Activated naive CD4-positive, alpha-beta T cell treated with anti-CD3 and anti-CD28 coated beads for 36 hours (primary cell): ENCODE results near the gene PDP2. TPM values are rescaled to one million over a fixed set of nuclear protein-coding genes. Genes with fewer than 3 reads are reported as not detected.

Experiments used
- CTCF ChIA-PET: fragments of 350-600 bp; sonication (Branson Sonifier 250); formaldehyde crosslinking; loops from one replicate; lab custom pipeline; 2021; ENCODE audit warnings: antibody characterized with exemption; lab: Charles Lee
- DNase-seq: peaks from one replicate; pipeline ENCODE4 v3.0.0-alpha.2; 2020
- H3K27ac Mint-ChIP-seq: one replicate; pipeline ENCODE4 v1.8.0; 2021; ENCODE audit warnings: mild to moderate bottlenecking, mixed read lengths
- H3K27me3 Mint-ChIP-seq: one replicate; pipeline ENCODE4 v1.8.0; 2021; ENCODE audit warnings: low read depth, mixed read lengths
- H3K36me3 Mint-ChIP-seq: one replicate; pipeline ENCODE4 v1.8.0; 2021; ENCODE audit warnings: low read depth, mixed read lengths
- H3K4me1 Mint-ChIP-seq: one replicate; pipeline ENCODE4 v1.8.0; 2021; ENCODE audit warnings: low read depth, mixed read lengths
- H3K4me3 Mint-ChIP-seq: one replicate; pipeline ENCODE4 v1.8.0; 2021; ENCODE audit warnings: mild to moderate bottlenecking, moderate library complexity, mixed read lengths
- H3K9me3 Mint-ChIP-seq: one replicate; pipeline ENCODE4 v1.8.0; 2021; ENCODE audit warnings: mixed read lengths
- intact Hi-C: fragments of 100-400 bp; cut with micrococcal nuclease; formaldehyde crosslinking; loops from one replicate; pipeline ENCODE4 v1.15.1; 2023
- total RNA-seq, 2 experiments: library from RNA; stranded (reverse); gene quantifications; one replicate each; pipeline ENCODE4 v1.2.3, GENCODE V29; 2021

Gene PDP2
- total RNA-seq, 2 experiments from 2014 or later: 18.8 to 20.6 TPM

DNA sequence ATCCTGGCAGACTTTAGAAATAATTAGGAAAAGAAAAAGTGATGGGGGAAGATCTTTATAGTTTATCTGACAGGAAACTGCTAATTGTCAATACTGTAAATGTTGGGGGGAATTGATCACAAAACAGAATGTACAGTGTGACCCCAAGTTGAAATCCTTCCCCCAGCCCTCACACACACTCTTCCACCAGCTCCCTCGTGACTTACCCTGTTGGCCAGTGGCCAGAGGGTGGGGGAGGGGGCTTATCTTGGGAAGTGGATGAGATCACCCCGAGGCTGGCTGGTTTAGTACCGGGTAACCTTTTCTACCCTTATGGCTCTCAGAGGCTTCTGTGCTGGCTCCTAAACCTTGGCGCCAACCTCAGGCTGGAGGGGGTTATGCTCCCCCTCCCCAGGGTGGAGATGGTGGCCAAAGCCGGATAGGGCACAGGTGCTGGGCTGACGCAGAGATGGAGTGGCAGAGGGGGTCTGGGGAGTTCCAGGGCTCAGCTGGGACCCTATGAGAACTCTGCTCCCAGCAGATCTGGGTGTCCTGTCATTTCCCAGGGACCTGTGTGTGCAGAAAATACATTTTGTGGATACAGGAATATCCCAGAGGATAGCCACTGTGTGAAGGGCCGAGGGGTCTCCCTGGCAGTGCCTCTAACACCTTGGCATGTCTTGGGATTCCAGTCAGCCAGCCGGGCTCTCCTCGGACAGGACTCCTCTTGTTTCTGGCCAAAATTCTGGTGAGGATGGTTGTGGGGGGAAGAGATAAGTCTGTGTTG lies 19.8 kb downstream of the PDP2 start:
- Mint-ChIP-seq H3K9me3 (no peaks in the 10 kb centered on the region), H3K27me3 (no peaks in the 10 kb centered on the region), H3K27ac (no peak overlapping the region), H3K4me3 (no peak overlapping the region), H3K4me1 (no peaks in the 10 kb centered on the region), H3K36me3 (no peaks in the 10 kb centered on the region)
- CTCF ChIA-PET: no interaction called here
- intact Hi-C loops: no loop called here
- no peak for DNase-seq

DNA sequence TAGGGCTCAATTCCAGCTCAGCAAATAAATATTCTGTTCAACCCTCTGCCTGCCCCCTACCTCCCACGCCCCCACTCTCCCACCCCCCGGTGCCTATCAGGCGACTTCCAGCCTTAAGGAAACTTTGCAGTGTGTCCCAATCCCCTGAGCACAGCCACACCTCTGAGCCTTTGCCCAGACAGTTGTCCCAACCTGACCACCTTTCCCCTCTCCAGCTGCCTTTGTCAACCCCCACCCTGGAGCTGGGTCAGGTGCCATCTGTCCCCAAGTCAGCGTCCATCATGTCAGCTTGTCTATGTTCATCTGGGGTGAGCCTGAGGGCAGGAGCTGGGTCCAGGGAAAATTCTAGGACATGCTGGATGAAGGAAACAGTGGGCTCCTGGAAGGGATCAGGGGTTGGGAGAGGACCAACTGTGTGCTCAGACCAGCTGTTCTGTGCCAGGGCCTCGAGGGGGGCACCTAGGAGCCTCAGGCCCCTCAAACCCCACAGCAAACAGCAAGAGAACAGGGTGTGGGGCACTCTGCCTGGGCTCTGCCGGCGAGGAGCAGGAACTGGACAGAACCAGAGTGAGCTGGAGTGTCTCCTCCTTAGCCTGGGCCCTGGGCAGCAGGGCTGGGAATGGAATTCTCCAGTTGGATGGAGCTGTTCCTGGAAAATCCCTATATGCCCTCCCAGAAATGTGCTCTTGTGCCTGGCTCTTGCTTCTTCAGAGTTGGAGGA lies 20.6 kb downstream of the PDP2 start:
- no peak overlapping the region for H3K27ac Mint-ChIP-seq
- peaks cover 3% of the 10 kb centered on the region for H3K4me1 Mint-ChIP-seq
- CTCF ChIA-PET: no interaction called here
- no peaks in the 10 kb centered on the region for H3K36me3 Mint-ChIP-seq
- no peak for DNase-seq
- H3K27me3 Mint-ChIP-seq: no peaks in the 10 kb centered on the region
- intact Hi-C loops: no loop called here
- H3K4me3 Mint-ChIP-seq: no peak overlapping the region
- no peaks in the 10 kb centered on the region for H3K9me3 Mint-ChIP-seq

DNA sequence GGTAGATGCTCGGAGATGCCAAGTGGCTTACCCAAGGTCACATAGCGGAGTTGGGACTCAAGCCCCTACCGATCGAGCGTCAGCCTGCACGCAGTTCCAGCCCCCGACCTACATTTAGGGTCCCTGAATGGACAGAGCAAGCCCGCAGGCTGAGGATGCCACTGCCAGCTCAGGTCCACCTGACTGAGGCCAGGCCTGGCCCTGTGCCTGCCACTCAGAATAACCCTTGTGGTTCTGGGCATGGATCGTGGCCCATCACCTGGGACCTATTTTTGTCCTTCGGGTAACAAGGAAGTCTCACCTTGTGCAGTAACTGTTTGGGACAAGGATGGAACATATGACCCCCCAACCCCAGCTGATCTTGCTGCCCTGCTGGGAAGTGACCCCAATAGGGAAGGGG lies 21.3 kb downstream of the PDP2 start:
- CTCF ChIA-PET: interaction anchor here (1.0 to 1.2 kb wide), 2 partner anchors 9 to 27 kb away, joined by 3 to 5 read pairs; no protein-coding TSS in a partner anchor
- no peak overlapping the region for H3K27ac Mint-ChIP-seq
- H3K9me3 Mint-ChIP-seq: no peaks in the 10 kb centered on the region
- no peaks in the 10 kb centered on the region for H3K27me3 Mint-ChIP-seq
- no peak for DNase-seq
- no peaks in the 10 kb centered on the region for H3K36me3 Mint-ChIP-seq
- intact Hi-C loops: no loop called here
- no peak overlapping the region for H3K4me3 Mint-ChIP-seq
- H3K4me1 Mint-ChIP-seq: peaks cover 8% of the 10 kb centered on the region

DNA sequence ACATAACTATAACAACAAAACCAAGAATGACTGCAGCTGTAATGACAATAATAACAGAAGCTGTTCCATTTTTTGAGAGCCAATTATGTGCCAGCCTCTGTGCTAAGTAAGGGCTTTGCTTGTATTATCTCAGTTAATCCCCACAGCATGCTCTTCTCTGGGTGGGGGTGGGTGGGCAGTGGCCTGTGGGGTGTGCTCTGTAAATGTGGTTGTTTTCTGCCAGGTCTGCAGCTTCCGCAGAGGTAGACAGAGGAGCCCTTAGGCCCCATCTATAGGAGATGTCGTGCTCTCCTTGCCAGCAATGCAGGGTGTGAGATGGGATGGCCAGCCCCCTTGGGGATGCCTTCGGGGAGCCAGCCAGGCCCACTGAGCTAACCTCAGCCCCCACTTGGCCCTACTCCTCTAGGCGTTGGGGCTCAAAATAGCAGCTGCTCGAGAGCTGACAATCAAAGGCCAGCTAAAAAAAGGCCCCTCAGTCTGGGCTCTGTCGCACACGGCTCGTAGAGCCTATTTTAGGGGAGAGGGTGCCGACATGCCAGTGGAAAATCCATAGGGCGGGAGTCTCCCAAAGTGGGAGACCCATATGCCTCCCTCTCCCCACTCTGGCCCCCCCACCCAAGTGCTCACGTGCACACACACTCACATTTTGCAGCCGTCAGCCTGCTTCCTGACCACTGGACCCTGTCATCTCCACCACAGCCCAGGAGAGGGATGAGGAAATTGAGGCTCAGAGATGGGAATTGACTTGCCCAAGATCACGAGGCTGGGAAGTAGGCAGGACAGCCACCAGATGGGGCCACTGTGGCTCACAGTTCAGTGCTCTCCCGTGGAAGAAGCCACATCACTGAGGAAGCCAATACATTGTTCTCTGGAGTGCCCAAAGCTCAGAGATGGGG lies 22.6 kb downstream of the PDP2 start:
- Mint-ChIP-seq H3K4me3 (no peak overlapping the region), H3K4me1 (peaks cover 8% of the 10 kb centered on the region), H3K27ac (no peak overlapping the region), H3K27me3 (no peaks in the 10 kb centered on the region), H3K9me3 (no peaks in the 10 kb centered on the region), H3K36me3 (no peaks in the 10 kb centered on the region)
- intact Hi-C loops: no loop called here
- CTCF ChIA-PET: interaction anchor here (0.6 to 1.2 kb wide), 4 partner anchors 10 to 82 kb away, joined by 3 to 5 read pairs (median 3); no protein-coding TSS in a partner anchor
- DNase-seq: no peak

DNA sequence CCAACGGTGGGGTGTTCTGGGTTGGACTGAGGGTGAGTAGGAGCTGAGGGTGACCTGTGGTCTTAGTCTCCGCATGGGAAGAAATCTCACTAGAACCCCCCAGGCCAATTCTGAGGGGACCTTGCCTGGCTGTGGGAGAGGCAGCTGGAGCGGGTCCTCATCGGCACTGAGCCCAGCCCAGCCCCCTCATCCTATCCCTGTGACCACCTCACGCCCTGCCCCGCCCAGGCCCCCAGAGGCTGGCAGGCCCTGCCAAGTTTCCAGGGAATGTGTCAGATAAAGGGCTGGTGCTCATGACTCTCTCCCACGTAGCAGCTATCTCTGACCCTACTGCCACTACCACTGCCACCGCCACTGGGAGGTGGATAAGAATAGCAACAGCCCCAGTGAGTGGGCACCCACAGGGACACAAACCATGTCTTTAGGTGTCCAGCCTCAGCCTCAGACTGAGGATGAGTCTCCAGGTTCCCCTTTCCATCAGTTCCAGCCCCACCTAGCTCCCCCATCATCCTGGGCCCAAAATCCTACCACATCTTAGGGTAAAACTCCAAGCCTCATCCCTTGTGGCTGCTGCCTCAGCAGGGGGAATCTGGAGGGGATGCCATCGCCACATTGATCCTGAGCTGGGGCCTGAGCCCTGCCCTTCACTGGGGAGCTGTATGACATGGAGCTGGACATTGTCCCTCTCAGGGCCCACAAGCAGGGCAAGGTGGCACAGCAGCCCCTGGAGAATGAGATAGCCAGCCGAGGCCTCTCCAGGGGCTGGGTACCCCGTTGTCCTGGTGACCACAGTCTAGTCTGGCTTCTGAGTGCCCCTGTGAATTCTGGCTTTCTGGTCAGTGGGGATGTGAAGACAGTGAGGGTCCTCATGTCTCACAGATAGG lies 23.5 kb downstream of the PDP2 start:
- Mint-ChIP-seq H3K4me1 (peaks cover 8% of the 10 kb centered on the region), H3K27me3 (no peaks in the 10 kb centered on the region), H3K4me3 (no peak overlapping the region), H3K9me3 (no peaks in the 10 kb centered on the region), H3K27ac (no peak overlapping the region), H3K36me3 (no peaks in the 10 kb centered on the region)
- intact Hi-C loops: no loop called here
- CTCF ChIA-PET: interaction anchor here (0.6 to 2.9 kb wide), 4 partner anchors 9 to 83 kb away, joined by 3 to 10 read pairs (median 3); no protein-coding TSS in a partner anchor
- no peak for DNase-seq

DNA sequence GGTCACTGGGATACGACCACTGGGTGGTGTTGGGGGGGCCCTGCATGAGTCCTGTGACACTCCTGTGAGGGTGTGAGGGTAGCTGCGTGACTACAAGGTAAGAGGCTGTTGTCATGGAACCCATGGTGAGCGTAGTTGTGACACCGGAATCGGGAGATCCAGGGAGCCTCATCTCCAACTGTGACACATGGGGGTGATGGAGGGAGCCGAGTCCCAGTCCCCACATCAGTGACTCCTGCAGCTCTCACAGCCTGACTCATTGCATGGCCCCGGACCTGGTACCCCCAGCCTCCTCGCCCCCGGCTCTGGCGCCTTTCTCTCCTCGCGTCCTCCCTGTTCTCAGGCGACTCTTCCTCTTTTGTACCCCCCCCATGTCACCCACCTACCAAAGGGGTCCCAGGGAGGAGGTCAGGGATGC lies 24.1 kb downstream of the PDP2 start:
- CTCF ChIA-PET: interaction anchor here (1.1 to 2.9 kb wide), 2 partner anchors 9 to 12 kb away, joined by 3 to 10 read pairs; no protein-coding TSS in a partner anchor
- no peak overlapping the region for H3K27ac Mint-ChIP-seq
- no peaks in the 10 kb centered on the region for H3K36me3 Mint-ChIP-seq
- H3K27me3 Mint-ChIP-seq: no peaks in the 10 kb centered on the region
- no peak for DNase-seq
- intact Hi-C loops: no loop called here
- H3K4me1 Mint-ChIP-seq: peaks cover 8% of the 10 kb centered on the region
- no peaks in the 10 kb centered on the region for H3K9me3 Mint-ChIP-seq
- H3K4me3 Mint-ChIP-seq: no peak overlapping the region

DNA sequence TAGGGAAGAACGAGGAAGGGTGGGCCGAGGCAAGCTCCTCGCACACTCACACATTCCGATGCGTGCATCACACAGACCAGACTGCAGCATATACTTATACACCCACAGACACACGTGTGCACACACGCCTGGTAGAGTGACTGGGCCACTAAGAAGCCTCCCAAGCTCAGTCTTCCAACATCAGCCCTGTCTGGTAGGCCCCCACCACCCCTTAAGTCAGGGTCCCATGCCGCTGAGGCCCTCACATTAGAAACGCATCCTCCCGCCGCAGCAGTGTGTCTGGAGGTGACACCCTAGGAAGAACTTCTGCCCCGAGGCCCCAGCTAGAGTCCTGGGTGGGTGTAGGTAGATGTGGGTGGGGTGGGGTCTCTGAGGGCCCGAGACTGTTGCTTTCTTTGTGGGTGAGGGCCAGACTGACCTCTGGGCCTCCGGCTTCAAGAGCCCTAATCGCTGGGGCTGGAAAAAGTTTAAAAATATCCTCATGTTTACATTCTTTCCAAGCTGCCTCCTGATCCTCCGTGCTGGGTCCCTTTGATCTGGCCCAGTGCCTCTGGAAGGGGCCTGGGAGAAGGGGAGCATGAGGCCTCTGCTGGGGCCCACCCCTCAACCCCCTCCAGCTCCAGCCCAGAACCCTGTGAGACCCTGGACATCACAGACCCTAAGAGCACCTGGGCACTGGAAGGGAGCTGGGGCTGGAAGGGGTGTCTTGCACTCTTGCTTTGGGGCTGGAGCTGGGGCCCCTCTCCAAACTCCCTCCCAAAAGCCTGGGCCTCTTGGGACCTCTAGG lies 24.7 kb downstream of the PDP2 start:
- CTCF ChIA-PET: interaction anchor here (0.5 to 2.9 kb wide), 5 partner anchors 10 to 222 kb away, joined by 3 to 10 read pairs (median 3); no protein-coding TSS in a partner anchor
- no peaks in the 10 kb centered on the region for H3K27me3 Mint-ChIP-seq
- no peak overlapping the region for H3K4me3 Mint-ChIP-seq
- intact Hi-C loops: no loop called here
- no peak overlapping the region for H3K27ac Mint-ChIP-seq
- H3K4me1 Mint-ChIP-seq: peaks cover 8% of the 10 kb centered on the region
- no peak for DNase-seq
- H3K9me3 Mint-ChIP-seq: no peaks in the 10 kb centered on the region
- H3K36me3 Mint-ChIP-seq: no peaks in the 10 kb centered on the region

DNA sequence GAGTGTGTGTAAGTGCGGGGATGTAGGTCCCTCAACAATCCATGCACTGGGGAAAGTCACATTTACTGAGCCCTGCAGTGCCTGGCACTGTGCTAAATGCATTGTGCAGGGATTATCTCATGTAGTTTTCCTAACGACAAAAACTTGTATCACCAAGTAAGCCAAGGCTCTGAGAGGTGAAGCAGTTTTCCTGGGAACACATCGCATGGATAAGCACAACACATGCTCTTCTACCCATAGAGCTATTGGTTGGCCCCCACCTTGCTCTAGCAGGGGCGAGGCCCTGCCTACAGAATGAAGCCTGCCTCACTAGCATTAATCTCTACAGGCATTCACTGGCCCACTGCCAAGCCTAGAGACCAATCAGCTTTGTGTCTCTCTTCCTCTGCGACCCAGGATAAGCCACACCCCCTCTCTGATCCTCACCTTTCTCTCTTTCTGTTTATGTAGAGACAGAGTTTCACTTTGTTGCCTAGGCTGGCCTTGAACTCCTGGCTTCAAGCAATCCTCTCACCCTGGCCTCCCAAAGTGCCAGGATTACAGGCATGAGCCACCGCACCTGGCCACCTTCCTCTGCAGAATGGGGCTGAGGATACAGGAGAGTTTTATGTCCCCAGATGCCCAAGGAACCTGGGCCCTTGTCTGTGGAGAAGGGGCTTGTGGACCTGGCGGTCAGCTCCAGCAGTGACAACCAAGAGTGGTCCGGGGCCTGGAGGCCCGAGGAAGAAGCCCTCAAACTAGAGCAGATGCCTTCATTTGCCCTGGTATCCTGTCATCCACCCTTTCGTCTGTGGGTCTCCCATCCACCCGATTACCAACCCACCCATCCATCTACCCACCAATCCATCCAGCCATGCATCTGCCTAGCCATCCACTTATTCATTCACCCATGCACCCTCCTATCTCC lies 25.6 kb downstream of the PDP2 start:
- Mint-ChIP-seq H3K27ac (no peak overlapping the region), H3K4me1 (peaks cover 8% of the 10 kb centered on the region), H3K9me3 (no peaks in the 10 kb centered on the region), H3K36me3 (no peaks in the 10 kb centered on the region), H3K4me3 (no peak overlapping the region), H3K27me3 (no peaks in the 10 kb centered on the region)
- peak; percentile 81 for DNase-seq
- CTCF ChIA-PET: interaction anchor here (0.5 to 2.9 kb wide), 5 partner anchors 11 to 221 kb away, joined by 3 to 10 read pairs (median 3); no protein-coding TSS in a partner anchor
- intact Hi-C loops: no loop called here

DNA sequence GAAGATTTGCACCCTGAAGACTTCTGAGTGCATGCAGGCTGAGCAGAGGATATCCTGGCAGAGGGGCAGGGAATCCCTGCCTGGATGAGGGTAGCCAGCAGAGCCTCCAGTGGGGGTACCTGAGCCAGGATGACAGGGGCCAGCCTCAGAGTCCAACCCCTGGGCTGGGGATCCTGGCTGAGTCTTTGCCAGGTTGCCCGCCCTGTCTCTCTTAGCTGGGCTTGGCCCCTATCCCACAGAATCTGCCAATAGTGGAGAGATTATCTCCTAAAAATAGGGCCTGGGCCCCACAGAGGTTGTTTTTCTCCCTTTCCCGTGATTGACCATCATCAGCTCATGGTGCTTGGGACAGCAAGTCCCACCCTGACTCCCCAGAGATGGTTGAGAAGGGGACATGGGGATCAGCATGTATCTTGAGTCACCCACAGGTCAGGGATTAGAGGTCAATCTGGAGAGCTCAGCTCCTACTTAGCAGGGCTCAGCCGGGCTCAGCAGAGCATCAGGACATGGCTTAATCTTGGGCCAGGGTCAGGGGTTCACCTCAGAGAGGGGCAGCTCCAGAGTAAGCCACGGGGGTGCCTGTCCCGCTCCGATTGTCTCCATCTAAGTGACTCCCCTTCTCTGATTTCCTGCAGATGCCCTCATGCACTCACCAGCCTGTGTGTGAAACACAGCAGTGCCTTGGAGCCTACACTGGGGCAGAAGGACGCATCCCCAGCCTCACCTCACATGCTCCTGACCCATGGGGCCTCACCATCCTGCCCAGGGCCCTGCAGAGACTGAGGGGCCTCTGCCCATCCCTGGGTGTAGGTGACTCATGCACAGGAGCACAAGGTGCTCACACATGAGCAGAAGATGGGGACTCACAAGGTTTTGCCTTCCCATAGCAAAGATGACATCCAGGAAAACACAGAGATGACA lies 26.9 kb downstream of the PDP2 start:
- Mint-ChIP-seq H3K4me3 (no peak overlapping the region), H3K4me1 (peaks cover 8% of the 10 kb centered on the region), H3K27me3 (no peaks in the 10 kb centered on the region), H3K27ac (no peak overlapping the region), H3K36me3 (no peaks in the 10 kb centered on the region), H3K9me3 (no peaks in the 10 kb centered on the region)
- intact Hi-C loops: no loop called here
- CTCF ChIA-PET: interaction anchor here (0.8 to 0.9 kb wide), 2 partner anchors 14 to 39 kb away, joined by 3 read pairs; no protein-coding TSS in a partner anchor
- no peak for DNase-seq
